Ascending aorta (tissue), 2 donors: ENCODE measurements around the gene CTCF. TPM values are rescaled to one million over a fixed set of nuclear protein-coding genes. Genes with fewer than 3 reads are reported as not detected.
A peak's percentile ranks its signal among the peaks of the same experiment; 100 is the strongest.

Experiments used
- DNase-seq, 2 donors: peaks; one replicate each; pipeline ENCODE4 v3.0.0-alpha.2; 2019; ENCODE audit warnings: low spot score in 2 of 2
- H3K27ac ChIP-seq, 2 donors: fragments of 200-600 bp; sonication (generic); one replicate each; pipeline ENCODE4 v1.5.1; 2016 to 2017; ENCODE audit warnings: mild to moderate bottlenecking in 1 of 2
- H3K27me3 ChIP-seq: fragments of 200-600 bp; sonication (generic); one replicate; pipeline ENCODE4 v1.5.1; 2017
- H3K36me3 ChIP-seq, 2 donors: fragments of 200-600 bp; sonication (generic); one replicate each; pipeline ENCODE4 v1.5.1; 2016
- H3K4me1 ChIP-seq, 2 donors: fragments of 200-600 bp; sonication (generic); one replicate each; pipeline ENCODE4 v1.5.1; 2016 to 2017; ENCODE audit warnings: mild to moderate bottlenecking in 1 of 2
- H3K4me3 ChIP-seq, 2 donors: fragments of 200-600 bp; sonication (generic); one replicate each; pipeline ENCODE4 v1.5.1; 2016 to 2017; ENCODE audit warnings: mild to moderate bottlenecking in 1 of 2
- H3K9me3 ChIP-seq, 2 donors: fragments of 200-600 bp; sonication (generic); one replicate each; pipeline ENCODE4 v1.5.1; 2016
- CTCF ChIP-seq, 3 experiments: fragments of 200-600 bp in 2 of 3; fragments of 450-650 bp in 1 of 3; sonication (generic) in 2 of 3; IDR thresholded peaks; one replicate each; pipeline ENCODE4 v1.5.1; 2016 to 2019; ENCODE audit warnings: antibody characterized with exemption in 3 of 3, mild to moderate bottlenecking in 1 of 3, moderate library complexity in 1 of 3
- intact Hi-C: fragments of 100-400 bp; cut with DNase I; formaldehyde crosslinking; loops from one replicate; pipeline ENCODE4 v1.15.1; 2023
- total RNA-seq: library from RNA; depleted of rRNA; stranded (reverse); fragments of >200 nt; gene quantifications from one replicate; pipeline ENCODE4 v1.1.0, GENCODE V29; 2016

CTCF gene
- total RNA-seq, 1 donor from 2014 or later, result 38.6 TPM

- intact Hi-C loops, result no loop called here
- Histone ChIP-seq H3K27ac (no peak overlapping the region), H3K9me3 (no peaks in the 10 kb centered on the region), H3K36me3 (peaks cover 0 to 12% of the 10 kb centered on the region in 2 donors), H3K4me3 (peak overlapping the region; percentile 43 to 54), H3K4me1 (peaks cover 5 to 7% of the 10 kb centered on the region in 2 donors), H3K27me3 (peaks cover 19% of the 10 kb centered on the region)
- no peak for DNase-seq
- TF ChIP-seq CTCF (IDR thresholded peaks at IDR 0.05), result no peak
Measured at GRCh38 chr16:67653128-67653788, 90.9 kb downstream of the CTCF start.

GRCh38 chr16:67653789-67654402 is 91.6 kb downstream of the CTCF start:
- peaks cover 0 to 16% of the 10 kb centered on the region in 2 donors for H3K36me3 ChIP-seq
- H3K27me3 ChIP-seq, result peaks cover 15% of the 10 kb centered on the region
- DNase-seq, result no peak
- H3K9me3 ChIP-seq, result no peaks in the 10 kb centered on the region
- TF ChIP-seq CTCF (IDR thresholded peaks at IDR 0.05), result no peak
- intact Hi-C loops, result no loop called here
- peak overlapping the region; percentile 43 to 54 for H3K4me3 ChIP-seq
- peaks cover 5 to 12% of the 10 kb centered on the region in 2 donors for H3K4me1 ChIP-seq
- no peak overlapping the region for H3K27ac ChIP-seq

- Histone ChIP-seq H3K9me3 (no peaks in the 10 kb centered on the region), H3K36me3 (peaks cover 0 to 16% of the 10 kb centered on the region in 2 donors), H3K27ac (no peak overlapping the region), H3K4me1 (peaks cover 10 to 17% of the 10 kb centered on the region in 2 donors), H3K4me3 (no peak overlapping the region), H3K27me3 (peaks cover 15% of the 10 kb centered on the region)
- no peak for TF ChIP-seq CTCF (IDR thresholded peaks at IDR 0.05)
- intact Hi-C loops, result no loop called here
- DNase-seq, result no peak
Measured at GRCh38 chr16:67654403-67654911, 92.1 kb downstream of the CTCF start.

GRCh38 chr16:67655363-67655762 is 93.0 kb downstream of the CTCF start:
- Histone ChIP-seq H3K9me3 (no peaks in the 10 kb centered on the region), H3K4me3 (no peak overlapping the region), H3K36me3 (peaks cover 0 to 16% of the 10 kb centered on the region in 2 donors), H3K4me1 (peaks cover 11 to 18% of the 10 kb centered on the region in 2 donors), H3K27me3 (peaks cover 15% of the 10 kb centered on the region), H3K27ac (no peak overlapping the region)
- no peak for DNase-seq
- intact Hi-C loops, result no loop called here
- TF ChIP-seq CTCF (IDR thresholded peaks at IDR 0.05), result no peak

GRCh38 chr16:67656344-67657016 is 94.2 kb downstream of the CTCF start:
- no peak for DNase-seq
- no peak for TF ChIP-seq CTCF (IDR thresholded peaks at IDR 0.05)
- Histone ChIP-seq H3K9me3 (no peaks in the 10 kb centered on the region), H3K27me3 (peaks cover 9% of the 10 kb centered on the region), H3K36me3 (peaks cover 0 to 16% of the 10 kb centered on the region in 2 donors), H3K4me1 (peaks cover 15 to 21% of the 10 kb centered on the region in 2 donors), H3K4me3 (no peak overlapping the region), H3K27ac (no peak overlapping the region)
- intact Hi-C loops, result no loop called here
